BE2C (cell line): ENCODE data around the gene TNP1. TPM values are rescaled to one million over a fixed set of nuclear protein-coding genes. Genes with fewer than 3 reads are reported as not detected.

Experiments used
- DNase-seq: peaks from one replicate; pipeline ENCODE4 v3.0.0-alpha.2; 2020
- H3K27me3 ChIP-seq: fragments of 250-450 bp; sonication (Bioruptor Pico); 2 replicates; pipeline ENCODE4 v1.5.1; 2020; ENCODE audit warnings: mild to moderate bottlenecking
- H3K36me3 ChIP-seq: fragments of 250-450 bp; sonication (Bioruptor Pico); 2 replicates; pipeline ENCODE4 v1.5.1; 2020; ENCODE audit warnings: mild to moderate bottlenecking
- H3K4me1 ChIP-seq: fragments of 250-450 bp; sonication (Bioruptor Pico); 2 replicates; pipeline ENCODE4 v1.5.1; 2020
- H3K4me3 ChIP-seq: 2 replicates; pipeline ENCODE4 v1.5.1; 2011; ENCODE audit warnings: low read depth, low read length
- H3K9me3 ChIP-seq: fragments of 250-450 bp; sonication (Bioruptor Pico); 2 replicates; pipeline ENCODE4 v1.5.1; 2020
- CTCF ChIP-seq: IDR thresholded peaks from 2 replicates; pipeline ENCODE4 v1.5.1; 2012; ENCODE audit warnings: mild to moderate bottlenecking, low read depth, low read length
- polyA plus RNA-seq: library from polyadenylated mRNA; unstranded; fragments of >200 nt; gene quantifications from one replicate; pipeline ENCODE4 v1.2.1, GENCODE V29; 2012; ENCODE audit warnings: low read depth, missing spikeins; ENCODE audit not compliant: insufficient read length, insufficient read depth

TNP1 gene
- polyA plus RNA-seq = not detected

GRCh38 chr2:216859944-216860343, at the start of gene TNP1:
Gene TNP1, minus strand, starts transcription at chr2:216860064. Its CDS starts 30 bp downstream, at chr2:216860034.
- Histone ChIP-seq H3K4me1 (peaks cover 3% of the 10 kb centered on the region; the same call in 1 of the 2 replicates), H3K9me3 (no peaks in the 10 kb centered on the region), H3K36me3 (no peaks in the 10 kb centered on the region), H3K27me3 (no peaks in the 10 kb centered on the region), H3K4me3 (no peak within 1 kb of the TSS)
- no peak for TF ChIP-seq CTCF
- no peak for DNase-seq

- no peak for TF ChIP-seq CTCF
- DNase-seq = no peak
- H3K9me3 ChIP-seq = no peaks in the 10 kb centered on the region
Measured at GRCh38 chr2:216908300-216908699, 48.4 kb upstream of the TNP1 start.

GRCh38 chr2:216905649-216906329, 45.9 kb upstream of the TNP1 start:
- no peaks in the 10 kb centered on the region for H3K36me3 ChIP-seq
- peak; percentile 33 for TF ChIP-seq CTCF
- no peak overlapping the region for H3K4me3 ChIP-seq
- no peak for DNase-seq
- no peaks in the 10 kb centered on the region for H3K4me1 ChIP-seq
- no peaks in the 10 kb centered on the region for H3K9me3 ChIP-seq
- H3K27me3 ChIP-seq = no peaks in the 10 kb centered on the region

More at GRCh38 chr2:216908300-216908699, 48.4 kb upstream of the TNP1 start:
- Histone ChIP-seq H3K4me1 (no peaks in the 10 kb centered on the region; the same call in 1 of the 2 replicates), H3K27me3 (no peaks in the 10 kb centered on the region), H3K36me3 (no peaks in the 10 kb centered on the region), H3K4me3 (no peak overlapping the region)

GRCh38 chr2:216904974-216905373, 45.1 kb upstream of the TNP1 start:
- no peaks in the 10 kb centered on the region for H3K36me3 ChIP-seq
- no peaks in the 10 kb centered on the region for H3K4me1 ChIP-seq
- no peak for DNase-seq
- no peak for TF ChIP-seq CTCF
- H3K27me3 ChIP-seq = no peaks in the 10 kb centered on the region
- H3K4me3 ChIP-seq = no peak overlapping the region
- H3K9me3 ChIP-seq = no peaks in the 10 kb centered on the region

DNA sequence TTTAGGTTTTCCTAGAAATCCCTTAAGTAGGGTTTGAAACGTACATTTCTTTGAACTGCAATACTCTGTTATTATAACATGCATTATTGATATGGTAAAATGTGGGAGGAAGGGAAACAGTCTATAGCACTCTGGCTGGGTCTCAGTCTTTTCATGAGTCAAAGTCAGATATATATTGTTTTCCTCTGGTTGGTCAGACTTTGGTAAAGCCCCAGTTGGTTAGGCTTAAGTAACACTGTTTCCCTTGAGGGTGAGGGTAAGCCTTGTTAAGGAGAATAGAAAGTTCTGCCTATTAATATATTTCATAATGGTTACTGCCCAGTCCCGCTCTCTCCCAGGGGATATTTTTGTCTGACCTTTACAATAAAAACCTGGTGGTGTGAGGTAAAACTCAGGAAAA, 44.7 kb upstream of the TNP1 start:
- H3K9me3 ChIP-seq = no peaks in the 10 kb centered on the region
- no peaks in the 10 kb centered on the region for H3K27me3 ChIP-seq
- H3K36me3 ChIP-seq = no peaks in the 10 kb centered on the region
- H3K4me3 ChIP-seq = no peak overlapping the region
- no peaks in the 10 kb centered on the region for H3K4me1 ChIP-seq
- no peak for DNase-seq
- no peak for TF ChIP-seq CTCF

DNA sequence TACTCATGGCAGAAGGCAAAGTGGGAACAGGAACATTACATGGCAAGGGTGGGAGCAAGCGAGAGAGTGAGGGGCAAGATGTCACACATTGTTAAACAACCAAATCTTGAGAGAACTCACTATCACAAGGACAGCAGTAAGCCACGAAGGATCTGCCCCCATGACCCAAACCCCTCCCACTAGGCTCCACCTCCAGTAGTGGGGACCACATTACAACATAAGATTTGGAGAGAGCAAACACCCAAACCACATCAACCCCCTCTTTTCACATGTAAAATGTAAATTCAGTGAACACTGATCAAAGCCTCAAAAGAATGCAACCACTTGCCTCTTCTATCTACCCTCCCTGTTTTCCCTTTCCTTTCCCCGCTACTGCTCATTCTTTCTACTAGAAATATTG, 43.6 kb upstream of the TNP1 start:
- no peak for TF ChIP-seq CTCF
- no peak for DNase-seq
- H3K4me1 ChIP-seq = no peaks in the 10 kb centered on the region
- no peaks in the 10 kb centered on the region for H3K36me3 ChIP-seq
- H3K4me3 ChIP-seq = no peak overlapping the region
- H3K27me3 ChIP-seq = no peaks in the 10 kb centered on the region
- no peaks in the 10 kb centered on the region for H3K9me3 ChIP-seq
